ENCODE measurements around the gene STX3. TPM values are rescaled to one million over a fixed set of nuclear protein-coding genes. Genes with fewer than 3 reads are reported as not detected.

Gene STX3
- total and polyA plus RNA-seq, 2 of the 13 experiments (the other 11 are each of a cell fraction or from before 2014, with no cell fraction given): 16.5 to 24.0 TPM

DNA sequence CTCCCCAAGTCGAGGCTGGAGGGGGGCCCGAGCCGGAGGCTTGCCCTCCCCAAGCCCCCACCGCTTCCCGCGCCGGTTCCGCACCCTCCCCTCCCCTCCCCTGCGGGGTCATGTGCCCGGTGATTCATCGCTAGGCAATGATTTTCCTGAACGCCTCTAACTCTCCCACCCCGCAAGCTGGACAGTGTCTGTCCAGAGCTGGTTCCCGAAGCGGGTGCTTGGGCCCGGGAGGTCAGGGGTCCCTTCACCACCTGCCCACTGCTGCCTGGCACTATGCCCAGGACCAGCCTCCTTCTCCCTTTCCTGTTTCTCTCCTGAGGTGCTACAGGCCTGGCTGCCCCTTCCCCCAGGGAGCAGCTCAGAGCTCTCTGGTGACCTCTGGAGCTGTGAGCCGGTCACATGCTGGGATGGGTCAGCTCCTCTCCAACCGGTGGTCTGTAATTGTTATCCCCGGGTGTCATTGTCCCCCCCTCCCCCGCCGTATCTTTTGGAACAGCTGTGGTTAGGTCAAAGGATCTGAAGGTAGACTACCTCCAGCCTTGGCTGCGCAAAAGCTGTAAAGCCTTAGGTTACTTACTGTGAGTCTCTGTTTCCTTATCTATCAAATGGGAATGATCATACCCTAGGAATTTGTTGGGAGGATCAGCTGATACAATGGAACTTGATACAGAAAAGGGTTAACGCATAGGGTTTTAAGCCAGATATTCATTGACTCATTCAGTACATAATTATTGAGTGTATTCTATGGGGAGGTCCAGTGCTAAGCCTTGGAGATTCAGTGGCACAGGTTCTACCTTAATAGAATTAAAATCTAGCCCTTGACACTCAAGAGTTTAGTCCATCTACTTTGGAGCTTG, 753 bp downstream of the STX3 start (continued):
- TF ChIP-seq, protein P1, sequence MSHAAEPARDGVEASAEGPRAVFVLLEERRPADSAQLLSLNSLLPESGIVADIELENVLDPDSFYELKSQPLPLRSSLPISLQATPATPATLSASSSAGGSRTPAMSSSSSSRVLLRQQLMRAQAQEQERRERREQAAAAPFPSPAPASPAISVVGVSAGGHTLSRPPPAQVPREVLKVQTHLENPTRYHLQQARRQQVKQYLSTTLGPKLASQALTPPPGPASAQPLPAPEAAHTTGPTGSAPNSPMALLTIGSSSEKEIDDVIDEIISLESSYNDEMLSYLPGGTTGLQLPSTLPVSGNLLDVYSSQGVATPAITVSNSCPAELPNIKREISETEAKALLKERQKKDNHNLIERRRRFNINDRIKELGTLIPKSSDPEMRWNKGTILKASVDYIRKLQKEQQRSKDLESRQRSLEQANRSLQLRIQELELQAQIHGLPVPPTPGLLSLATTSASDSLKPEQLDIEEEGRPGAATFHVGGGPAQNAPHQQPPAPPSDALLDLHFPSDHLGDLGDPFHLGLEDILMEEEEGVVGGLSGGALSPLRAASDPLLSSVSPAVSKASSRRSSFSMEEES (CRISPR knock-in tag; IDR thresholded peaks at IDR 0.05): peak; percentile 93
- TF ChIP-seq DMAP1 (CRISPR knock-in tag; IDR thresholded peaks at IDR 0.05): peak; percentile 29; the same call in 1 of the 2 replicates
- TF ChIP-seq ZNF782 (CRISPR knock-in tag; IDR thresholded peaks at IDR 0.05; ENCODE audit: borderline replicate concordance): no peak
- TF ChIP-seq ARNTL (CRISPR knock-in tag; IDR thresholded peaks at IDR 0.05): no peak
- TF ChIP-seq, protein P2, sequence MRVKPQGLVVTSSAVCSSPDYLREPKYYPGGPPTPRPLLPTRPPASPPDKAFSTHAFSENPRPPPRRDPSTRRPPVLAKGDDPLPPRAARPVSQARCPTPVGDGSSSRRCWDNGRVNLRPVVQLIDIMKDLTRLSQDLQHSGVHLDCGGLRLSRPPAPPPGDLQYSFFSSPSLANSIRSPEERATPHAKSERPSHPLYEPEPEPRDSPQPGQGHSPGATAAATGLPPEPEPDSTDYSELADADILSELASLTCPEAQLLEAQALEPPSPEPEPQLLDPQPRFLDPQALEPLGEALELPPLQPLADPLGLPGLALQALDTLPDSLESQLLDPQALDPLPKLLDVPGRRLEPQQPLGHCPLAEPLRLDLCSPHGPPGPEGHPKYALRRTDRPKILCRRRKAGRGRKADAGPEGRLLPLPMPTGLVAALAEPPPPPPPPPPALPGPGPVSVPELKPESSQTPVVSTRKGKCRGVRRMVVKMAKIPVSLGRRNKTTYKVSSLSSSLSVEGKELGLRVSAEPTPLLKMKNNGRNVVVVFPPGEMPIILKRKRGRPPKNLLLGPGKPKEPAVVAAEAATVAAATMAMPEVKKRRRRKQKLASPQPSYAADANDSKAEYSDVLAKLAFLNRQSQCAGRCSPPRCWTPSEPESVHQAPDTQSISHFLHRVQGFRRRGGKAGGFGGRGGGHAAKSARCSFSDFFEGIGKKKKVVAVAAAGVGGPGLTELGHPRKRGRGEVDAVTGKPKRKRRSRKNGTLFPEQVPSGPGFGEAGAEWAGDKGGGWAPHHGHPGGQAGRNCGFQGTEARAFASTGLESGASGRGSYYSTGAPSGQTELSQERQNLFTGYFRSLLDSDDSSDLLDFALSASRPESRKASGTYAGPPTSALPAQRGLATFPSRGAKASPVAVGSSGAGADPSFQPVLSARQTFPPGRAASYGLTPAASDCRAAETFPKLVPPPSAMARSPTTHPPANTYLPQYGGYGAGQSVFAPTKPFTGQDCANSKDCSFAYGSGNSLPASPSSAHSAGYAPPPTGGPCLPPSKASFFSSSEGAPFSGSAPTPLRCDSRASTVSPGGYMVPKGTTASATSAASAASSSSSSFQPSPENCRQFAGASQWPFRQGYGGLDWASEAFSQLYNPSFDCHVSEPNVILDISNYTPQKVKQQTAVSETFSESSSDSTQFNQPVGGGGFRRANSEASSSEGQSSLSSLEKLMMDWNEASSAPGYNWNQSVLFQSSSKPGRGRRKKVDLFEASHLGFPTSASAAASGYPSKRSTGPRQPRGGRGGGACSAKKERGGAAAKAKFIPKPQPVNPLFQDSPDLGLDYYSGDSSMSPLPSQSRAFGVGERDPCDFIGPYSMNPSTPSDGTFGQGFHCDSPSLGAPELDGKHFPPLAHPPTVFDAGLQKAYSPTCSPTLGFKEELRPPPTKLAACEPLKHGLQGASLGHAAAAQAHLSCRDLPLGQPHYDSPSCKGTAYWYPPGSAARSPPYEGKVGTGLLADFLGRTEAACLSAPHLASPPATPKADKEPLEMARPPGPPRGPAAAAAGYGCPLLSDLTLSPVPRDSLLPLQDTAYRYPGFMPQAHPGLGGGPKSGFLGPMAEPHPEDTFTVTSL (CRISPR knock-in tag; IDR thresholded peaks at IDR 0.05; ENCODE audit: borderline replicate concordance): 0 out of 2 replicates have a peak, but pooled peaks have one; percentile 12
- TF ChIP-seq REXO4 (CRISPR knock-in tag; IDR thresholded peaks at IDR 0.05; ENCODE audit: borderline replicate concordance): no peak
- 0 out of 2 replicates have a peak, but pooled peaks have one; percentile 32 for TF ChIP-seq HDAC1 (CRISPR knock-in tag; IDR thresholded peaks at IDR 0.05)
- no peak for TF ChIP-seq LCORL (IDR thresholded peaks at IDR 0.05)
- TF ChIP-seq LCORL (CRISPR knock-in tag; IDR thresholded peaks at IDR 0.05): peak; percentile 50; the same call in 1 of the 2 replicates
- TF ChIP-seq MAZ (IDR thresholded peaks at IDR 0.05; ENCODE audit: borderline replicate concordance, low read depth, low read length): peak; percentile 18; the same call in 1 of the 2 replicates
- TF ChIP-seq MAZ (CRISPR knock-in tag; IDR thresholded peaks at IDR 0.05; ENCODE audit: low read depth): no peak
- TF ChIP-seq, protein P3, sequence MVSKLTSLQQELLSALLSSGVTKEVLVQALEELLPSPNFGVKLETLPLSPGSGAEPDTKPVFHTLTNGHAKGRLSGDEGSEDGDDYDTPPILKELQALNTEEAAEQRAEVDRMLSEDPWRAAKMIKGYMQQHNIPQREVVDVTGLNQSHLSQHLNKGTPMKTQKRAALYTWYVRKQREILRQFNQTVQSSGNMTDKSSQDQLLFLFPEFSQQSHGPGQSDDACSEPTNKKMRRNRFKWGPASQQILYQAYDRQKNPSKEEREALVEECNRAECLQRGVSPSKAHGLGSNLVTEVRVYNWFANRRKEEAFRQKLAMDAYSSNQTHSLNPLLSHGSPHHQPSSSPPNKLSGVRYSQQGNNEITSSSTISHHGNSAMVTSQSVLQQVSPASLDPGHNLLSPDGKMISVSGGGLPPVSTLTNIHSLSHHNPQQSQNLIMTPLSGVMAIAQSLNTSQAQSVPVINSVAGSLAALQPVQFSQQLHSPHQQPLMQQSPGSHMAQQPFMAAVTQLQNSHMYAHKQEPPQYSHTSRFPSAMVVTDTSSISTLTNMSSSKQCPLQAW (CRISPR knock-in tag; IDR thresholded peaks at IDR 0.05): peak; percentile 31; the same call in 1 of the 2 replicates
- TF ChIP-seq ZNF891 (CRISPR knock-in tag; IDR thresholded peaks at IDR 0.05): 0 out of 2 replicates have a peak, but pooled peaks have one; percentile 51
- TF ChIP-seq ZNF775 (CRISPR knock-in tag; IDR thresholded peaks at IDR 0.05; ENCODE audit: borderline replicate concordance): 0 out of 2 replicates have a peak, but pooled peaks have one; percentile 37
- TF ChIP-seq BRD4 (CRISPR knock-in tag; IDR thresholded peaks at IDR 0.05): 0 out of 2 replicates have a peak, but pooled peaks have one; percentile 24
- TF ChIP-seq KDM2A (CRISPR knock-in tag; IDR thresholded peaks at IDR 0.05; ENCODE audit: borderline replicate concordance, low read depth): peak; percentile 65; the same call in 1 of the 2 replicates
- TF ChIP-seq, protein P4, sequence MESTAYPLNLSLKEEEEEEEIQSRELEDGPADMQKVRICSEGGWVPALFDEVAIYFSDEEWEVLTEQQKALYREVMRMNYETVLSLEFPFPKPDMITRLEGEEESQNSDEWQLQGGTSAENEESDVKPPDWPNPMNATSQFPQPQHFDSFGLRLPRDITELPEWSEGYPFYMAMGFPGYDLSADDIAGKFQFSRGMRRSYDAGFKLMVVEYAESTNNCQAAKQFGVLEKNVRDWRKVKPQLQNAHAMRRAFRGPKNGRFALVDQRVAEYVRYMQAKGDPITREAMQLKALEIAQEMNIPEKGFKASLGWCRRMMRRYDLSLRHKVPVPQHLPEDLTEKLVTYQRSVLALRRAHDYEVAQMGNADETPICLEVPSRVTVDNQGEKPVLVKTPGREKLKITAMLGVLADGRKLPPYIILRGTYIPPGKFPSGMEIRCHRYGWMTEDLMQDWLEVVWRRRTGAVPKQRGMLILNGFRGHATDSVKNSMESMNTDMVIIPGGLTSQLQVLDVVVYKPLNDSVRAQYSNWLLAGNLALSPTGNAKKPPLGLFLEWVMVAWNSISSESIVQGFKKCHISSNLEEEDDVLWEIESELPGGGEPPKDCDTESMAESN (CRISPR knock-in tag; conservative IDR thresholded peaks at IDR 0.05): peak; percentile 53; the same call in 1 of the 2 replicates
- TF ChIP-seq HNRNPL (IDR thresholded peaks at IDR 0.05; ENCODE audit: low read depth, low read length): 0 out of 2 replicates have a peak, but pooled peaks have one; percentile 73
